Tibial nerve (tissue), 4 donors: ENCODE results near the gene SPAAR. TPM values are rescaled to one million over a fixed set of nuclear protein-coding genes. Genes with fewer than 3 reads are reported as not detected.
"Not testable (repeated sequence)": the region's sequence is repeated elsewhere in the genome, so short reads cannot be mapped to it uniquely, and the experiment has no call there.

Experiments
- DNase-seq, 2 donors: peaks; one replicate each; pipeline ENCODE4 v3.0.0-alpha.2; 2019; ENCODE audit warnings: low spot score in 2 of 2
- H3K27ac ChIP-seq, 4 donors: fragments of 200-600 bp; sonication (generic) in 3 of 4; one replicate each; pipeline ENCODE4 v1.5.1; 2017 to 2019; ENCODE audit warnings: mild to moderate bottlenecking in 1 of 4
- H3K27me3 ChIP-seq, 2 donors: fragments of 200-600 bp; sonication (generic) in 1 of 2; one replicate each; pipeline versions ENCODE4 v1.5.1 to v1.6.0; 2017 to 2019
- H3K36me3 ChIP-seq, 3 donors: fragments of 200-600 bp; sonication (generic); one replicate each; pipeline ENCODE4 v1.5.1; 2018 to 2019
- H3K4me1 ChIP-seq, 4 donors: fragments of 200-600 bp; sonication (generic) in 3 of 4; one replicate each; pipeline ENCODE4 v1.5.1; 2017 to 2019
- H3K4me3 ChIP-seq, 4 donors: fragments of 200-600 bp; sonication (generic) in 3 of 4; one replicate each; pipeline ENCODE4 v1.5.1; 2017 to 2019; ENCODE audit warnings: mild to moderate bottlenecking in 1 of 4, moderate library complexity in 1 of 4
- H3K9me3 ChIP-seq, 4 donors: fragments of 200-600 bp; sonication (generic) in 3 of 4; one replicate each; pipeline ENCODE4 v1.5.1; 2017 to 2019
- EP300 ChIP-seq, 2 donors: sonication (generic); formaldehyde crosslinking; IDR thresholded peaks; one replicate each; pipeline ENCODE4 v1.6.1; 2017; ENCODE audit warnings: antibody characterized with exemption in 2 of 2, mild to moderate bottlenecking in 1 of 2
- POLR2A ChIP-seq, 2 donors: fragments of 450-650 bp; IDR thresholded peaks; one replicate each; pipeline ENCODE4 v1.6.1; 2017; ENCODE audit warnings: antibody characterized with exemption in 2 of 2, mild to moderate bottlenecking in 2 of 2, moderate library complexity in 2 of 2
- WGBS, 2 donors: methylation state at CpG; one replicate each; pipeline ENCODE4 v1.1.5; 2018; 5-methylcytosine and 5-hydroxymethylcytosine counted together
- total RNA-seq, 4 donors: library from RNA; depleted of rRNA; stranded (reverse); fragments of >200 nt; gene quantifications; one replicate each; pipeline ENCODE4 v1.1.0, GENCODE V29; 2016
- TF ChIP-seq, protein P1 (sequence below), 5 experiments: fragments of 200-600 bp in 3 of 5; fragments of 450-650 bp in 2 of 5; sonication (generic) in 3 of 5; IDR thresholded peaks; one replicate each; pipeline ENCODE4 v1.5.1; 2016 to 2019; ENCODE audit warnings: antibody characterized with exemption in 5 of 5, mild to moderate bottlenecking in 3 of 5, moderate library complexity in 2 of 5

Gene SPAAR
- total RNA-seq, 4 donors from 2014 or later = 5.1 to 12.2 (median 7.7) TPM

DNA sequence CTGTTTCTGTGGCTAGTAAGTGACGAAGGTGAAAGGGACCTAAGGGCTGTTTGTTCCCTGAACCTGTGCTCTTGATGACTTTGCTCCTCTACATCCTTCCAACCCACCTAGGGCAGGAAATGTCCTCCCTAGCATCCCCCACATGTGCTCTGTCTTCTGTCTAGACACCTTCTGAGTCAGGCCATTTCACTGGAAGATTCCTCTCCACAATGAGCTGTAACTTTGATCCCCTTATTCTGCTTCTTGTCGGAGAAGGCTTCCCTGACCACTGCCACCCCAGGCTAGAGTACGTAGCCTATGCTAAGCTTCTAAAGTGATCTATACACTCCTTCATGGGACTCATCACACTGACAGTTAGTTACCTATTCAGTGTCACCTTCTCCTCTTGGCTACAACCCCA, 21.7 kb downstream of the SPAAR start:
- H3K9me3 ChIP-seq = no peaks in the 10 kb centered on the region
- no peaks in the 10 kb centered on the region for H3K27me3 ChIP-seq
- H3K4me1 ChIP-seq = peaks cover 0 to 19% (median 4%) of the 10 kb centered on the region in 4 donors
- TF ChIP-seq, protein P1, sequence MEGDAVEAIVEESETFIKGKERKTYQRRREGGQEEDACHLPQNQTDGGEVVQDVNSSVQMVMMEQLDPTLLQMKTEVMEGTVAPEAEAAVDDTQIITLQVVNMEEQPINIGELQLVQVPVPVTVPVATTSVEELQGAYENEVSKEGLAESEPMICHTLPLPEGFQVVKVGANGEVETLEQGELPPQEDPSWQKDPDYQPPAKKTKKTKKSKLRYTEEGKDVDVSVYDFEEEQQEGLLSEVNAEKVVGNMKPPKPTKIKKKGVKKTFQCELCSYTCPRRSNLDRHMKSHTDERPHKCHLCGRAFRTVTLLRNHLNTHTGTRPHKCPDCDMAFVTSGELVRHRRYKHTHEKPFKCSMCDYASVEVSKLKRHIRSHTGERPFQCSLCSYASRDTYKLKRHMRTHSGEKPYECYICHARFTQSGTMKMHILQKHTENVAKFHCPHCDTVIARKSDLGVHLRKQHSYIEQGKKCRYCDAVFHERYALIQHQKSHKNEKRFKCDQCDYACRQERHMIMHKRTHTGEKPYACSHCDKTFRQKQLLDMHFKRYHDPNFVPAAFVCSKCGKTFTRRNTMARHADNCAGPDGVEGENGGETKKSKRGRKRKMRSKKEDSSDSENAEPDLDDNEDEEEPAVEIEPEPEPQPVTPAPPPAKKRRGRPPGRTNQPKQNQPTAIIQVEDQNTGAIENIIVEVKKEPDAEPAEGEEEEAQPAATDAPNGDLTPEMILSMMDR (IDR thresholded peaks at IDR 0.05) = no peak
- TF ChIP-seq EP300 (IDR thresholded peaks at IDR 0.05) (no peak), POLR2A (IDR thresholded peaks at IDR 0.05) (no peak)
- no peak overlapping the region for H3K4me3 ChIP-seq
- DNase-seq = no peak
- no peaks in the 10 kb centered on the region for H3K36me3 ChIP-seq
- no peak overlapping the region for H3K27ac ChIP-seq
- WGBS, 2 donors = 95% methylated on average over 3 of the region's 3 CpGs

DNA sequence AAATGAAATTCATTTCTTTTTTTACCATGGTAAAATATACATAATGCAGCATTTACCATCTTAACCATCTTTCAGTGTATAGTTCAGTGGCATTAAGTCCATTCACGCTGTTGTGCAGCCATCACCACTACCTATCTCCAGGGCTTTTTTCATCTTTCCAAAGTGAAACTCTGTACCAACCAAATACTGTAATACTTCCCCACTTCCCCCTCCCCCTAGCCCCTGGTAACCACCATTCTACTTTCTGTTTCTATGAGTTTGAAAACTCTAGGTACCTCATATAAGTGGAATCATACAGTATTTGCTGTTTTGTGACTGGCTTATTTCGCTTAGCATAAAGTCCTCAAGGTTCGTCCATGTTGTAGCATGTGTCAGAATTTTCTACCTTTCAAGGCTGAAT, 23.4 kb downstream of the SPAAR start:
- no peaks in the 10 kb centered on the region for H3K36me3 ChIP-seq
- H3K4me1 ChIP-seq = peaks cover 0 to 25% (median 6%) of the 10 kb centered on the region in 4 donors
- H3K27ac ChIP-seq = no peak overlapping the region
- no peaks in the 10 kb centered on the region for H3K27me3 ChIP-seq
- H3K4me3 ChIP-seq = no peak overlapping the region
- H3K9me3 ChIP-seq = no peaks in the 10 kb centered on the region
- WGBS, 2 donors = 94% methylated on average over 3 of the region's 3 CpGs
- no peak for DNase-seq
- TF ChIP-seq, protein P1 (IDR thresholded peaks at IDR 0.05) = no peak
- TF ChIP-seq POLR2A (IDR thresholded peaks at IDR 0.05) (no peak), EP300 (IDR thresholded peaks at IDR 0.05) (no peak)

DNA sequence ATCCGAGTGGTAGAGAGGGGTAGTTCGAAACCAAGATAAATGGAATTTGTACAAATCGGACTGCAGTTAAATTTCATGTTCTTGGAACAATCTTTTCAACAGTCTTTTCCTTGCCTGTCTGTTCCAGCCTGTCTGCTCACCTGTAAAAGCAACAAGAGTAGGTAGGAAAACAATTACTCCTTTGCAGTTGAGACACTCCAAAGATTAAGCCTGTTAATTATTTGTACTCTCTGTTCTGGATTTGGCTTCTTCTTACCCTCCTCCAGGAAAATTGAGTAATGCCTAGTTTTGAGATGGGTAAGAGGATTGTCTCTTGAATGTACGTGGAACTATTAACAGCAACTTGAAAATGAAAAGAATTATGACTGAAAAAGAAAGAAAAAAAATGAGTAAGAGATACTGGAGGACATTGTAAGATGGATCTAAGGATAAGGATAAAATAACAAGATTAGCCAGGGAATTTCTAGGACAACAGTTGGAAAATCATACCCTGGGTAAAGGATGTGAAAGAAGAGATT, 24.3 kb downstream of the SPAAR start:
- no peak overlapping the region for H3K4me3 ChIP-seq
- no peak overlapping the region for H3K27ac ChIP-seq
- TF ChIP-seq, protein P1 (IDR thresholded peaks at IDR 0.05) = no peak
- TF ChIP-seq POLR2A (IDR thresholded peaks at IDR 0.05) (no peak), EP300 (IDR thresholded peaks at IDR 0.05) (no peak)
- H3K9me3 ChIP-seq = no peaks in the 10 kb centered on the region
- DNase-seq = no peak
- no peaks in the 10 kb centered on the region for H3K27me3 ChIP-seq
- H3K36me3 ChIP-seq = no peaks in the 10 kb centered on the region
- peaks cover 0 to 32% (median 6%) of the 10 kb centered on the region in 4 donors for H3K4me1 ChIP-seq
- 85 to 89% methylated on average over 4 of the region's 4 CpGs for WGBS, 2 donors

DNA sequence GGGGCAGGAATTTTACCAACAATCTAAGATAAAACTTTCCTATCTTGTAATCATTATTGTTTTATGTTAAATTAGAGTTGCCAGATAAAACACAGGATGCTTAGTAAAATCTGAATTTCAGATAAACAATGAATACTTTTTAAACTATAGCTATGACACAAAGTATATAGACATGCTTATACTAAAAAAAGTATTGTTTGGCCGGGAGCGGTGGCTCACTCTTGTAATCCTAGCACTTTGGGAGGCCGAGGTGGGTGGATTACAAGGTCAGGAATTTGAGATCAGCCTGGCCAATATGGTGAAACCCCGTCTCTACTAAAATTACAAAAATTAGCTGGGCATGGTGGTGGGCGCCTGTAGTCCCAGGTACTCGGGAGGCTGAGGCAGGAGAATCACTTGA, 24.8 kb downstream of the SPAAR start:
- H3K9me3 ChIP-seq, H3K36me3 ChIP-seq, DNase-seq, H3K27ac ChIP-seq, H3K27me3 ChIP-seq, H3K4me3 ChIP-seq: not testable (repeated sequence)
- 88 to 89% methylated on average over 6 of the region's 6 CpGs for WGBS, 2 donors
- H3K4me1 ChIP-seq = peaks cover 0 to 37% (median 6%) of the 10 kb centered on the region in 4 donors

DNA sequence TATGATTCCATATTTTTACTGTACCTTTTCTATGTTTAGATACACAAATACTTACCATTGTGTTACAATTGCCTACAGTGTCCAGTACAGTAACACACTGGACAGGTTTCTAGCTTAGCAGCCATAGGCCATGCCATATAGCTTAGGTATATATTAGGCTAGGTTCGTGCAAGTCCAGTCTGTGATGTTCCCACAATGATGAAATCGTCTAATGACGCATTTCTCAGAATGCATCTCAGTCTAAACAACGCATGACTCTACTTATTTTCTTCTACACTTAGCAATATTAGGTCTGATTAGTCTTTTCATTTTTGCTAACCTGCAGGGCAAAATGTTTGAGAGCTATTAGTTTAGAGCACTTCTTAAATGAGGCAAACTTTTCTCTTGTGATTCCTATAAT, 26.0 kb downstream of the SPAAR start:
- Histone ChIP-seq H3K36me3 (no peaks in the 10 kb centered on the region), H3K27ac (no peak overlapping the region), H3K9me3 (no peaks in the 10 kb centered on the region), H3K4me3 (no peak overlapping the region), H3K27me3 (no peaks in the 10 kb centered on the region), H3K4me1 (peaks cover 0 to 42% (median 6%) of the 10 kb centered on the region in 4 donors)
- DNase-seq = no peak
- TF ChIP-seq POLR2A (IDR thresholded peaks at IDR 0.05) (no peak), EP300 (IDR thresholded peaks at IDR 0.05) (no peak)
- TF ChIP-seq, protein P1 (IDR thresholded peaks at IDR 0.05) = no peak
- 85 to 90% methylated on average over 4 of the region's 4 CpGs for WGBS, 2 donors
